H1 (cell line): ENCODE measurements around the gene OR2A42. TPM values are rescaled to one million over a fixed set of nuclear protein-coding genes. Genes with fewer than 3 reads are reported as not detected.
"Not testable (repeated sequence)": the region's sequence is repeated elsewhere in the genome, so short reads cannot be mapped to it uniquely, and the experiment has no call there.

ENCODE experiments used
- CTCF ChIA-PET: fragments of 300-600 bp; sonication (Branson Sonifier 250); formaldehyde crosslinking; loops from one replicate; lab custom pipeline; 2021; ENCODE audit not compliant: partially characterized antibody; lab: Charles Lee
- POLR2A ChIA-PET: fragments of 300-600 bp; sonication (Branson Sonifier 250); formaldehyde crosslinking; loops from one replicate; lab custom pipeline; 2021; ENCODE audit warnings: inconsistent platforms; ENCODE audit not compliant: partially characterized antibody; lab: Charles Lee
- DNase-seq, 2 experiments: peaks; one replicate each; pipeline versions ENCODE4 v3.0.0 to v3.0.0-alpha.2; 2010 to 2022; ENCODE audit warnings: low spot score in 2 of 2, low read depth in 1 of 2, mixed read lengths in 1 of 2
- FAIRE-seq: peaks from 2 replicates; lab custom pipeline; 2011; peaks lifted over from hg19 to GRCh38; lab: Jason Lieb, UNC
- H2AFZ ChIP-seq: 2 replicates; pipeline ENCODE4 v1.8.1; 2012; ENCODE audit warnings: low read length, inconsistent platforms
- H2AK5ac ChIP-seq: 2 replicates; pipeline ENCODE4 v1.6.1; 2013; ENCODE audit warnings: low read depth, low read length
- H2BK120ac ChIP-seq: replicated peaks from 2 replicates; pipeline ENCODE3; 2013; ENCODE audit warnings: low read depth, low read length, inconsistent platforms
- H2BK12ac ChIP-seq: 2 replicates; pipeline ENCODE4 v1.6.1; 2013; ENCODE audit warnings: low read depth, low read length
- H2BK15ac ChIP-seq: 2 replicates; pipeline ENCODE4 v1.6.1; 2013; ENCODE audit warnings: low read length
- H2BK20ac ChIP-seq: 2 replicates; pipeline ENCODE4 v1.6.1; 2013; ENCODE audit warnings: low read length
- H2BK5ac ChIP-seq: 2 replicates; pipeline ENCODE4 v1.6.1; 2013; ENCODE audit warnings: low read depth, low read length
- H3K14ac ChIP-seq: 2 replicates; pipeline ENCODE4 v1.6.1; 2013; ENCODE audit warnings: inconsistent platforms; ENCODE audit not compliant: insufficient read length
- H3K18ac ChIP-seq: 2 replicates; pipeline ENCODE4 v1.6.1; 2013; ENCODE audit warnings: low read length; ENCODE audit errors: extremely low read depth
- H3K23ac ChIP-seq: 2 replicates; pipeline ENCODE4 v1.6.1; 2013; ENCODE audit warnings: inconsistent platforms; ENCODE audit not compliant: insufficient read length
- H3K23me2 ChIP-seq: 2 replicates; pipeline ENCODE4 v1.6.1; 2013; ENCODE audit warnings: low read depth, low read length
- H3K27ac ChIP-seq: 2 replicates; pipeline ENCODE4 v1.6.1; 2011; ENCODE audit warnings: low read depth, low read length, inconsistent platforms
- H3K27me3 ChIP-seq, 4 experiments: replicated peaks in 1 of 4; 1 replicate in 1 of 4; 2 replicates in 3 of 4; pipeline versions ENCODE4 v1.6.1 to v1.8.1; 2011 to 2013; ENCODE audit warnings: low read length in 3 of 4, mild to moderate bottlenecking in 3 of 4, inconsistent platforms in 2 of 4, mixed read lengths in 2 of 4, moderate library complexity in 1 of 4; ENCODE audit not compliant: control insufficient read depth in 3 of 4, insufficient read depth in 3 of 4; ENCODE audit errors: extremely low read depth in 1 of 4
- H3K36me3 ChIP-seq, 4 experiments: 2 replicates each; pipeline versions ENCODE4 v1.6.1 to v1.8.1; 2011 to 2013; ENCODE audit warnings: mild to moderate bottlenecking in 4 of 4, low read length in 3 of 4, moderate library complexity in 2 of 4, control low read depth in 1 of 4, inconsistent platforms in 1 of 4; ENCODE audit not compliant: insufficient read depth in 4 of 4, control insufficient read depth in 2 of 4
- H3K4ac ChIP-seq: replicated peaks from 2 replicates; pipeline ENCODE3; 2013; ENCODE audit warnings: low read length, low read depth, mixed read lengths, inconsistent platforms; ENCODE audit not compliant: insufficient read length
- H3K4me1 ChIP-seq, 4 experiments: replicated peaks in 1 of 4; 1 replicate in 1 of 4; 2 replicates in 3 of 4; pipeline versions ENCODE4 v1.6.1 to v1.8.1; 2011 to 2013; ENCODE audit warnings: low read length in 3 of 4, inconsistent platforms in 2 of 4, mixed read lengths in 1 of 4; ENCODE audit not compliant: insufficient read depth in 4 of 4, control insufficient read depth in 3 of 4
- H3K4me2 ChIP-seq, 2 experiments: 2 replicates each; pipeline versions ENCODE4 v1.6.1 to v1.8.1; 2011 to 2013; ENCODE audit warnings: low read depth in 2 of 2, low read length in 2 of 2, control low read depth in 1 of 2, inconsistent platforms in 1 of 2, mild to moderate bottlenecking in 1 of 2; ENCODE audit not compliant: insufficient read depth in 1 of 2
- H3K4me3 ChIP-seq, 4 experiments: fragments of 200-600, 300-600 bp in 1 of 4; sonication (generic), shearing (Covaris generic), sonication (Bioruptor Twin) in 1 of 4; 2 replicates each; pipeline versions ENCODE4 v1.5.1 to v1.8.1; 2011 to 2016; ENCODE audit warnings: low read length in 4 of 4, low read depth in 3 of 4, control low read depth in 2 of 4, inconsistent platforms in 2 of 4, mild to moderate bottlenecking in 2 of 4, mixed read lengths in 1 of 4, moderate library complexity in 1 of 4; ENCODE audit not compliant: insufficient read depth in 2 of 4; ENCODE audit errors: extremely low read depth in 1 of 4
- H3K56ac ChIP-seq: replicated peaks from 2 replicates; pipeline ENCODE3; 2013; ENCODE audit warnings: low read depth, mild to moderate bottlenecking, mixed read lengths, low read length, inconsistent platforms; ENCODE audit not compliant: insufficient read length
- H3K79me1 ChIP-seq: 2 replicates; pipeline ENCODE4 v1.6.1; 2013; ENCODE audit warnings: low read depth, low read length, control low read depth
- H3K79me2 ChIP-seq, 2 experiments: 2 replicates each; pipeline versions ENCODE4 v1.6.1 to v1.8.1; 2012 to 2013; ENCODE audit warnings: low read length in 2 of 2, mild to moderate bottlenecking in 2 of 2, inconsistent platforms in 1 of 2; ENCODE audit not compliant: insufficient read depth in 2 of 2, control insufficient read depth in 1 of 2
- H3K9ac ChIP-seq, 4 experiments: replicated peaks in 1 of 4; 1 replicate in 1 of 4; 2 replicates in 3 of 4; pipeline versions ENCODE4 v1.6.1 to v1.8.1; 2011 to 2013; ENCODE audit warnings: low read depth in 3 of 4, low read length in 3 of 4, control low read depth in 2 of 4, mild to moderate bottlenecking in 2 of 4, moderate library complexity in 2 of 4, inconsistent platforms in 1 of 4; ENCODE audit errors: extremely low read depth in 1 of 4
- H3K9me3 ChIP-seq, 2 experiments: 2 replicates each; pipeline versions ENCODE4 v1.6.1 to v1.8.1; 2012 to 2013; ENCODE audit warnings: mild to moderate bottlenecking in 2 of 2, moderate library complexity in 2 of 2, control low read depth in 1 of 2, inconsistent platforms in 1 of 2, low read depth in 1 of 2, low read length in 1 of 2, mixed read lengths in 1 of 2; ENCODE audit not compliant: insufficient read depth in 2 of 2
- H4K20me1 ChIP-seq, 2 experiments: replicated peaks in 1 of 2; 2 replicates each; pipeline versions ENCODE3 to v1.8.1; 2011 to 2013; ENCODE audit warnings: inconsistent platforms in 2 of 2, low read length in 2 of 2, mild to moderate bottlenecking in 1 of 2; ENCODE audit not compliant: insufficient read depth in 2 of 2, control insufficient read depth in 1 of 2
- H4K5ac ChIP-seq: 2 replicates; pipeline ENCODE4 v1.6.1; 2013; ENCODE audit warnings: low read length, low read depth, mixed read lengths, inconsistent platforms; ENCODE audit not compliant: insufficient read length
- H4K8ac ChIP-seq: 2 replicates; pipeline ENCODE4 v1.8.0; 2013; ENCODE audit warnings: mild to moderate bottlenecking, moderate library complexity, low read length, inconsistent platforms; ENCODE audit not compliant: insufficient read depth; ENCODE audit errors: extremely low read depth
- H4K91ac ChIP-seq: replicated peaks from 2 replicates; pipeline ENCODE3; 2013; ENCODE audit warnings: low read length, mixed read lengths, inconsistent platforms; ENCODE audit not compliant: insufficient read length
- WGBS, 2 experiments: shearing (Covaris generic) in 1 of 2; methylation state at CpG; one replicate each; pipeline versions ENCODE4 v1.1.6 to v1.1.7; 2013 to 2015; ENCODE audit warnings: low lambda C conversion rate in 2 of 2, mixed read lengths in 2 of 2, inconsistent platforms in 1 of 2, low coverage in 1 of 2, missing lambda C conversion rate in 1 of 2; ENCODE audit not compliant: insufficient replicate concordance in 2 of 2, insufficient coverage in 1 of 2, insufficient read length in 1 of 2; ENCODE audit errors: extremely low coverage in 1 of 2, missing lambda C conversion rate in 1 of 2; 5-methylcytosine and 5-hydroxymethylcytosine counted together
- long read RNA-seq, 2 experiments: library from RNA in 1 of 2; library from capped mRNA in 1 of 2; stranded (forward); transcript quantifications; one replicate each; pipeline ENCODE4 v2.0.0, GENCODE V29; 2021; ENCODE audit warnings: inconsistent platforms in 1 of 2
- polyA minus RNA-seq, 3 experiments: library from RNA; depleted of rRNA, polyadenylated mRNA; stranded (reverse); fragments of >200 nt; gene quantifications; 1 replicate in 2 of 3; 2 replicates in 1 of 3; pipeline ENCODE4 v1.2.3, GENCODE V29; 2011
- polyA plus RNA-seq, 7 experiments: library from polyadenylated mRNA; depleted of rRNA in 3 of 7; stranded (reverse) in 5 of 7; unstranded in 2 of 7; fragments of >200 nt in 5 of 7; fragments of 200-250 nt in 2 of 7; gene quantifications; 1 replicate in 5 of 7; 2 replicates in 1 of 7; 4 replicates in 1 of 7; pipeline versions ENCODE4 v1.2.1 to v1.2.3, GENCODE V29; 2011 to 2013; ENCODE audit warnings: missing spikeins in 2 of 7, mixed read lengths in 2 of 7
- total RNA-seq: library from RNA; stranded (reverse); fragmentation: NEBNext Ultra II Directional; extraction: Animal tissue kit (Norgen Biotek cat#: 25700); gene quantifications from 2 replicates; pipeline ENCODE4 v1.2.1, GENCODE V29; 2021

The OR2A42 gene
- not detected in 2 replicates for total RNA-seq
- 0.09 TPM in 1 of 2 replicates, not detected in the other for polyA plus RNA-seq (2011; rRNA removed)
- not detected for polyA plus RNA-seq (2011; cell fraction: cytosol; rRNA removed)
- not detected for polyA plus RNA-seq (2011; cell fraction: nucleus; rRNA removed)
- polyA plus RNA-seq (2012, experiment 1 of 2) = 0.10 to 0.20 TPM (median 0.16 TPM) in 4 replicates
- not detected for polyA plus RNA-seq (2012, experiment 2 of 2)
- 0.02 TPM for polyA plus RNA-seq (2013, experiment 1 of 2)
- polyA plus RNA-seq (2013, experiment 2 of 2) = not detected
- polyA minus RNA-seq (2011; rRNA and poly(A)+ RNA removed) = not detected in 2 replicates
- not detected for polyA minus RNA-seq (2011; cell fraction: cytosol; rRNA and poly(A)+ RNA removed)
- polyA minus RNA-seq (2011; cell fraction: nucleus; rRNA and poly(A)+ RNA removed) = 0.20 TPM
- long read RNA-seq, experiment 1 = 0 reads
- long read RNA-seq, experiment 2 = 0 reads

DNA sequence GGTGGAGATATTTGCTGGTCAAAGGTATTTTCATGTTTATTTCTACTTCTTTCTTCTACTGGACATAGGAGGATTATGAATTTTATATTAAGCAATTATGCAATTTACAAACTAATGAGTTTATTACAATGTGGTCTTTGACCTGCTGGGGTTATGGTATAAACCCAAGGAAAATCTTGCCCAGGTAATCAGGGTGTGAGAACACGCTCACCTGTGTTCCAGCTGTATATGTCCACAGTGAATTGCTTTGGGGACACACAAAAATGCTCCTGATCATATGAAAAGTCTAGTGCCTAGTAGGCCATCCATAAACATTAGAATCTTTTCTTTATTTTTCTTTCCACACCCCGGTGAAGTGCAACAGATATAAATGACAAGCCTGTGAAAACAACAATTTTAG, at the start of gene OR2A42:
Gene OR2A42, minus strand, starts transcription at position 241 of the 400 bp plus-strand sequence. CDS start 6,762 bp downstream, outside the sequence.
- H3K23me2 ChIP-seq, H2BK5ac ChIP-seq, H3K9ac ChIP-seq, H2BK20ac ChIP-seq, H3K4me2 ChIP-seq, H3K9me3 ChIP-seq, H2BK15ac ChIP-seq, H4K20me1 ChIP-seq, H3K27ac ChIP-seq, POLR2A ChIA-PET, H3K36me3 ChIP-seq, H2BK12ac ChIP-seq, FAIRE-seq, H3K79me1 ChIP-seq, H3K4ac ChIP-seq, H3K23ac ChIP-seq, H3K14ac ChIP-seq, H3K4me3 ChIP-seq, H4K8ac ChIP-seq, H2AFZ ChIP-seq, H3K27me3 ChIP-seq, H2AK5ac ChIP-seq, DNase-seq, H3K18ac ChIP-seq, H4K5ac ChIP-seq, H3K56ac ChIP-seq, H3K79me2 ChIP-seq, CTCF ChIA-PET, H3K4me1 ChIP-seq, H4K91ac ChIP-seq, H2BK120ac ChIP-seq: not testable (repeated sequence)
- 80% methylated on average over 1 of the region's 2 CpGs; no CpG with 5 or more reads in 1 of the 2 experiments for WGBS, 2 experiments
